ENCODE measurements around the gene C11orf91.

- no peak for TF ChIP-seq CTCF (IDR thresholded peaks at IDR 0.05)
- peak; percentile 17 to 38 for TF ChIP-seq POLR2A (IDR thresholded peaks at IDR 0.05)
Observed at GRCh38 chr11:33701302-33702230, 940 bp upstream of the C11orf91 start.
